G401 (cell line): ENCODE measurements around the gene EIF3A. TPM values are rescaled to one million over a fixed set of nuclear protein-coding genes. Genes with fewer than 3 reads are reported as not detected.

Experiments
- DNase-seq: peaks from one replicate; pipeline ENCODE4 v3.0.0-alpha.2; 2015; ENCODE audit warnings: low spot score
- in situ Hi-C: cut with HindIII; loops from 2 replicates; pipeline ENCODE4 v1.10.0; 2016; ENCODE audit warnings: low sequenced_read_pairs, mixed read lengths
- total RNA-seq: library from RNA; depleted of rRNA; stranded (reverse); fragments of >200 nt; shearing (Covaris generic); gene quantifications from 2 replicates; pipeline ENCODE4 v1.2.3, GENCODE V29; 2014

EIF3A gene
- total RNA-seq, 1 experiment from 2014 or later: 60.2 TPM

DNA sequence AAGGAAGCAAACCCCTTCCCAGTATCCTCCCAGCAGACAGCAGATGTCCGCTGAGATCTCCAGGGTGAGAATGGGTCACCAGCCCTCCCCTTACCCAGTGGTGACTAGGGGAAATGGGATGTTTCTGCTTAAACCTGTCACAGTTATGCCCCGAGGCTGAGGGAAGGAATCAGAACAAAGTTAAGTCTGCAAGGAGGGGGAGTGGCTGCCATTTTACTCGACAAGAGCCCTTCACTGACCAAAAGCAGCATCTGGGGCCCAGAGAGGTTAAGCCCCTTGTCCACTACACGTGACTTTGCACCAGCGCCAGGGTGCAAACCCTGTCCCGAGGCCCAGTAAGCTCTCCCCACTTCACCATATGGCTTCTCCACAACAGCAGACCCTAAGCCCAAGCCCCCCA, 55.7 kb downstream of the EIF3A start:
- in situ Hi-C loops: no loop called here
- DNase-seq: no peak

DNA sequence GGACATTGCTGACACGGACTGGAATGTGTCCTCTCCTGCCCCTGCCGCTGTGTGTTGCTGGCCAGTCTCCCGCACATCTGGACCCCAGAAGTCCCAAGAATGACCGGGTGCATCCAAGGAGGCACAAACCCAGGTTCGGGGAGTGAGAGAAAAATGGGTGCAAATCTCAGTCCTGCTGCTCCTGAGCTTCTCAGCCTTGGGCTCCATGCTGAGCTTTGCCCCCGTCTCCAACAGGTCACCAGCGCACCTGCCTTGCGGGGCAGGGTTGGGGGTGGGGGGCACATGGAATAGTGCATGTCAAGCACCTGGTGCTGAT, 57.1 kb downstream of the EIF3A start:
- no peak for DNase-seq
- in situ Hi-C loops: no loop called here

DNA sequence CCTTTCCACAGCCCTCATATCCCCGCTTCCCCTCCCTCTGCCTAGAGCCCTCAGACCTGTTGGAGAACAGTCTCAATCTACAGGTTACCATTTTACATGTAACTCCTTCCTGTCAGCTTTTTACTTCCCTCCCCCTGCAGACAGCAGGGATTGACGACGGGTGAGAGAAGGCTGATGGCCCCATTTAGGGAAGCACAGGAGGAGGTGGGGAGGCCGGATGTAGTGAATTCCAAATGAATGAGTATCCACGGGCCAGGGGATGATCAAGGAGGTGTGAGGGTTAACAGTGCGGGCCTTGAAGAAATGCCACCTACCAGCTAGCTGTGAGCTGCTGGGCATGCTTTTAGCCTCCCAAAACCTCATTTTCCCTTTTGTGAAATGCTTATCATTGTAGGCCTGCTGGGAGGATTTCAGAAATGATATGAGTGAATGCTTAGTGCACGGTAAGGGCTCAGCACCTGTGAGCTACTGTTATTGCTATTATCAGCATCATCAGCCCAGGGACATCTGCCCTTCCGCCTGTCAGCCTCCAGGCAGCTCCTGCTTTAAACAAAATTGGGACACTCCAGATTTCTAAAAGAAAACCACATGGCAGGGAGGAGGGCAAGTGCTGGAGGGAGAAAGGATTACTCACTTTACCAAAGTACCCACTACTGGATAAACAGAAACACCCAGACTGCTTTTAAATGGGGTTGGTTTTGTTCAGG, 57.6 kb downstream of the EIF3A start:
- in situ Hi-C loops: no loop called here
- DNase-seq: no peak

DNA sequence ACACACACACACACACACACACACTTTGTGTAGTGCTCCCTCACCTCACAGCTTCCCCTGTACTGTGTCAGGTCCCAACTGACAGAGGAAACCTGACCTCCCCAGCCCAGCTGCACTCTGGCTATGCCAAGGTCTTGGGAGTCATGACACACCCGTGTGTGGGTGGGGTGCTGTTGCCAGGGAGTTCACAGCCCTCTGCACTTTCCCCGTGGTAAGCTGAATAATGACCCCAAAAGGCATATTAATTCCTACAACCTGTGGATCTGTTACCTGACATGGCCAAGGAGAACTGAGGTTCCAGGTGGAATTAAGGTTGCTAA, 60.0 kb downstream of the EIF3A start:
- in situ Hi-C loops: no loop called here

DNA sequence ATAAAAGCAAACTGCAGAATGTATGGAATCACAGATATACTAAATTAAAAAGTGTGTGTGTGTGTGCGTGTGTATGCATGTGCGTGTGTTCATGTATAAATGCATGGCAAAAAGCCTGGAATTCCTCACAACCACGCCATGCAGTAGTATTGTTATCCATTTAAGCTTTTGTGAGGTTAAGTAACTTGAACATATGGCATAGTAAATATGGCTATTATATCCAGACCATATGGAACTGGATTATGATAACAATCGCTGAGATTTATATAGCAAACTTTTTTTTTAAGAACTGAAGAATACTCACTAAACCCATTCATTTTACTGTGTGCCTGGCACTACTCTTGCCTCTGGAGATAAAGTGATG, 73.4 kb downstream of the EIF3A start:
- no peak for DNase-seq

More for the DNA sequence above, 60.0 kb downstream of the EIF3A start:
- no peak for DNase-seq

DNA sequence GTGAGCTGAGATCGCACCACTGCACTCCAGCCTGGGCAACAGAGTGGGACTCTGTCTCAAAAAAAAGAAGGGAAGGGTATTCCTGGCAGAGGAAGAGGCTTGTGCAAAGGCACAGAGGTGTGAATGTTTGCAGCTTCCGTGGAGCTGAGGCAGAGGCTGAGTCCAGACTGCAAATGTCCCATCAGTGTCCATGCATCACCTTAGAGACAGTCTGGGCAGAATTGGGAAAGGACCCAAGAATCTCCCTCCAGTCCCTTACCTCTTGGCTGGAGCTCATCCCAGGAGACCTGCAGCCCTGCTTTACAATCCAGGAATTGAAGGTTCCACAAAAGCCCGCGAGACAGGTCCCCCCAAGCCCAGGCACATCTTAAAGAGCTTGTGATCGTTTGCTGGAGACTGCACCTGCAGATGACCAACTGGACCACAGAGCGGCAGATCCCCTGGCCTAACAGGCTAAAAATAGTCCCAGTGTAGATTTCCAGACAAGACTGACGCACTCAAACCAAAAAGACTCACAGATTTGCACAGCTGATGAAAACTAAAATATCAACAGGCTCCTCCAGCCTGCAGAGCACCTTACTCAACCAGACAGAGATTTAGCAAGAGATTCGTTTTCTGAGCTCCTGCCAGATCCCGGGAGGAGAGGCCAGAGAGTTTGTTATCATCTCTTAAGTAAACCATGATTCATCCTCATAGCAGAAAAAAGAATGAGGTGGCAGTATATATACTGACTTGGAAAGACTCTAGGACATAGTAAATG, 74.0 kb downstream of the EIF3A start:
- in situ Hi-C loops: no loop called here
- DNase-seq: peak; percentile 40

More for the DNA sequence above, 73.4 kb downstream of the EIF3A start:
- in situ Hi-C loops: no loop called here

DNA sequence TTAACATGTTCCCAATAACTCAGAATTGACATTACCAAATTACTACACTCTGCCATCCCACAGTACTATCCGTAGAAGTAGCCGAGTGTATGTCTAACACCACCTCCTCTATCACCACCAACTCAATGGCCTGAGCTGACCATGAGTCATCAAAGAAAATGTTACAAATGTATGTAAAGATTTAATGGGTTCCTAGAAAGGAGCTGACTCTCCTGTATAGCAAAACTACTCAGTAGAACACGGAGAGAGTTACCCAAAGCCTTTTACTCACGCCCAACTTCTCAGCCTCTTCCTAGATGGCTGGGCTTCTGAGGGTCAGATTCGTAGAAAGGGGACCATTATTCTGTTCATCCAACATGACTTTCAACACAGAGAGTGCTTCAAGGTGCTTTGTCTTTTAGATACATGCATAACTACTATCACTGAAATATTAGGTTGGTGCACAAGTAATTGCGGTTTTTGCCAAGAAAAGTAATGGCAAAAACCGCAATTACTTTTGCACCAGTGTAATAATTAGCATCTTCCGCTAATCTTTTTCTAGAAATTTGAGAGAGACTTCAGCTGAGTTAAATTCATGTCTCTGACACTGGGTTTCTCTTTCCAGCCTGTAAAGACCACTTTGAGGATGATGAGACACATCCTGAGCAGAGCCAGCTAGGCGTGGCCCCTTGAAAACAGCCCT, 75.1 kb downstream of the EIF3A start:
- DNase-seq: no peak
- in situ Hi-C loops: no loop called here

DNA sequence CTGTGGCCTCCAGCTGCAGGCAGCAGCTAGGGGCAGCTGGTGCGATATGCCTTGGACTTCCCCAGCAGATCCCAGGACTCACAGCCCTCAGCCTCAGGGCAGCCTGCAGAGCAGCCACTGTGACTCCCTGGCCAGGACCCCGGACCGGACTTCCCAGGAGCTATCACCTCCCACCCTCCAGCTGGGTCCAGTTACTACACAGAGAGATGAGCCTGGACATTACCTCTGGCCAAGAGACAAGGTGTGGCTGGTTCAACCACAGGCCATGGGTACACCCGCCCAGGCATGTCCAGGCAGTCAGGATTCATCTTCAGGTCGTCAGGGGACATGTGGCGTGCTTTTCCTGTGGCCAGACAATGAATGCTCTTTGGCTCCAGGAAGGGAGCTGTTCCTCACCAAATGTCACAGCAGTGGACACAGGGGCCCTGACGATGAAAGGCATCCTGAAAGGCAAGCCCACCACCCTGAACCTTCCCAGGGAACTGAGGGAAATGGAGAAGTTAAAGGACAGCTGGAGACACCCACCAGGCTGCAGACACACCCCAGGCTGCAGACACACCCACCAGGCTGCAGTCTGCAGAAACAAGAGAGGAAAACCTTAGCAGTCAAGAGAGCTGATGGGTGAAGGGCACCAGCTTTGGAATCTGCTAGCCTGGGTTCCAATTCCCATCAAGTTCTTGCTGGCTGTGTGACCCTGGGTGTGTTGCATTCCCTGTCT, 76.9 kb downstream of the EIF3A start:
- in situ Hi-C loops: no loop called here
- no peak for DNase-seq

DNA sequence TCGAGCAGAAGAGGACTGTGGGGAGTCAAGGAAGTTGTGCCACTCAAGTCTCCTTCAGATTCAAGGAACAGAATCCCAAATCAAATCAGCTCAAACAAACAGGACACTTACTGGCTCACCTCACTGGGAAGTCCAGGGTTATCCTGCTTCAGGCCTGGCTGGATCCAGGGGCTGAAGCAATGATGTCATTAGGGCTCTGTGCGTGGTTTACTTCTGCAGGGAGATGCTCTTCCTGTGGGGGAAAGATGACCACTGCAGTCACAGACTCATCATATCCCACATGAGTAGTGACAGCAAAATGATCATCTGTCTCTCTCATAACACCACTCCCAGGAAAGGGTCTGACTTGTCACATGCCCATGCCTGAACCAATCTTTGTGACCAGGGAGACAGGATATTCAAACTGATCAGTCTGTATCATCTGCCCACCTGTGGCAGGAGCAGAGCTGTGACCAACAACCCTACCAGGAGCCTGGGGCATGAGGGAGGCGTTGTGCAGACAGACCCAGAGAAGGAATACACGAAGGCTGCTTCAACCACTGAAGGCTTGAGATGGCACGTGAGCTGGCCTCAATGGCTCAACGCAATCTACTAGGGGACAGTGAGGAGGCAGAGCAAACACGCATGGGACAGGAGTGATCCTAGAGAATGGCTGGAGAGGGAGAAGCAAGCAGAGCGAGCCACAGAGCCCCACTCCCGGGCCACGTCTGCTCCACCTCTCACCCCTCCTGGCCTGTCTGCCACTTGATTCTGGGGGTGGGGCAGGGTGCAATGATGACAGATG, 78.7 kb downstream of the EIF3A start:
- in situ Hi-C loops: no loop called here
- no peak for DNase-seq

DNA sequence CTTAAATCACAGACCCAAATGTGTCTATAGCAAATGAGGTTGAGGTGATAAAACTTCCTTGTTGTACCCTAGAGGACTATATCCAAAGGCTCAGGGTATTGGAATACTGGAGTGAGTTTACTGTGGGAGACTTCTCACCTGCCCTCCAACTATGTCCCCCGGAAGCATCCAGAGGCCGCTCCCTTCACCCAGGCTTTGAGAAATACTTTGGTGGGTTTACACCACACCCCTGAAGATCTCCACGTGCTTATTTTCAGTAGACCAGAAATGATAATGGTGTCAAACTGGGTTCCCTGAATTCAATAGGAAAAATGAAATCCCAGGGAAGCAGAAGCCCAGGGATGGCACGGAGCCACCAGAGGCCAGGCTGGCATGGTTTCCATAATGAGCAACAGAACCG, 82.4 kb downstream of the EIF3A start:
- DNase-seq: no peak
- in situ Hi-C loops: no loop called here

DNA sequence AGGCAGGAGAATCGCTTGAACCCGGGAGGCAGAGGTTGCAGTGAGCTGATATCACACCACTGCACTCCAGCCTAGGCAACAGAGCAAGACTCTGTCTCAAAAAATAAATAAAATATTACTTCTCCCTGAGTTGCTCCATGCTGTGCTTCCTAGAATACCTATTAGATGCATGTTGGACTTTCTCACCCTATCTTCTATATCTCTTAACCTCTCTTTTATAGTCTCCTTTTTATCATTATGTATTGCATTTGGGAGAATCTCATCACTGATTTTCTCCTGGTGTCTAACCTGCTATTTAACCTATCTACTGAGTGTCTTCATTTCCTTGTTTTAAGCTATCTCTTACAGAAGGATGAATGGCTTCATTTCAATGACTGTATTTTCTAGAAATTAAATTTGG, 83.2 kb downstream of the EIF3A start:
- no peak for DNase-seq
- in situ Hi-C loops: no loop called here

DNA sequence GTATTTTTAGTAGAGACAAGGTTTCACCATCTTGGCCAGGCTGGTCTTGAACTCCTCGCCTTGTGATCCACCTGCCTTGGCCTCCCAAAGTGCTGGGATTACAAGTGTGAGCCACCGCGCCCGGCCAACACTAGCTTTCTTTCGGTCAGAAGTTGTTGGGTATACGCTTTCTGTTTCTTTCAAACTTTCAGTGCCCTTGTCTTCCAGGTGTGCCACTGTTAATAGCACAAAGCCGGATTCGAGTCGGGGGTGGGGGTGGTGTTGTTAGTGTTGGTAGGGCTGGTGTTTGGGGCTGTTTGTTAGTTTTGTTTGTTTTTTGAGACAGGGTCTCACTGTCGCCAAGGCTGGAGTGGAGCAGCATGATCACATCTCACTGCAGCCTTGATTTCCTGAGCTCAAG, 84.9 kb downstream of the EIF3A start:
- in situ Hi-C loops: no loop called here
- no peak for DNase-seq

DNA sequence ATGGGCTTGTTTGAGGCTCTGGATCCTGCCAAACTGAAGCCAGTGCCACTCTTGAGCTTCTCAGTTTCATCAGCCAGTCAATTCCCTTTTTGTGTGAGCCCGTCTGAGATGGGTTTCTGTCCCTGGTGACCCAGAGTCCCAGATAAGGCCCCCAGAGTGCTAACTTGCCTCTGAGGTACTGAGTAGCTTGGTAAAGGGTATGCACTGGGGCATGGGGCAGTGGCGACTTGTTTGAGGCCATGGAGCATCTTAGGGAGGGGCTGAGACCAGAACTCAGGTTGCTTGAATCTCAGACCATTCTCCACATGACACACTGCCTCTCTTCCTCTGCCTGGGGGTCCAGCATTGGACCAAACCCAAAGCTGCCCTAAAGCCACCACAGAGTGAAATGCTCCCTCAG, 86.3 kb downstream of the EIF3A start:
- in situ Hi-C loops: no loop called here
- DNase-seq: no peak

DNA sequence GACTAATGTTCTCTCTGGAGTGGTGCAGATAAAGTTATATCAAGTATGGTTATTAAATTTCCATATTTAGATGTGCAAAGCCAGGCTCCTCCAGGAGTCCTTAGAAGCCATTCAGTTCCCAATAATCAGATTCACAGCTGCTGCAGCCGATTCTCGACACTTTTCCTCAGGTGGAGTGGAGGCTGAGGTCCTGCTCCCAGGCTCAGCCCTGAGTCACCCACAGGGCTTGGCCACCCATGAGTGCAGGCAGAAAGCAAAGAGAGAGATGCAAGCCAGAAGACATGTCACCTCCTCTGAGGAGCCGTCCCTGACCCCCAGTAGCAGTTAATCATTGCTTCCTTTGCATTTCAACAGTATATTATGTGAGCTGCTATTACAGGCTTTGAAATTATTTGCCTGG, 87.4 kb downstream of the EIF3A start:
- in situ Hi-C loops: no loop called here
- no peak for DNase-seq

DNA sequence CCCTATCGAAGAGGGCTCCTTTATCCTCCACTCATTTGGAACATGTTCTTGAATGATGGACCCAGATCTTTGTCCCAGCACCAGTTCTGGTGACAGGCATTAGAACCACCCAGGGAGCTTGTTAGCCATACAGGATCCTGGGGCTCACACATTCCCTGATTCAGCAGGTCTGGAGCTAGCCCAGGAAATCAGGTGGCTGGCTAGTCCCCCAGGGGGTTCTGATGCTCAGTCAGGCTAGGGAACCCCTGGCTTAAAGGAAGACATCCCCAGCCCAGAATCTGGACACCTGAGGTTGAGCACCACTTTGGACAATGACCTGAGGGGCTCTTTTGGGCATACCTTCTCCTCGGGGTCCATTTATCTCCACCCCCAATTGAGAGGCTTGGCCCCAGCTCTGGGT, 88.1 kb downstream of the EIF3A start:
- no peak for DNase-seq
- in situ Hi-C loops: no loop called here

DNA sequence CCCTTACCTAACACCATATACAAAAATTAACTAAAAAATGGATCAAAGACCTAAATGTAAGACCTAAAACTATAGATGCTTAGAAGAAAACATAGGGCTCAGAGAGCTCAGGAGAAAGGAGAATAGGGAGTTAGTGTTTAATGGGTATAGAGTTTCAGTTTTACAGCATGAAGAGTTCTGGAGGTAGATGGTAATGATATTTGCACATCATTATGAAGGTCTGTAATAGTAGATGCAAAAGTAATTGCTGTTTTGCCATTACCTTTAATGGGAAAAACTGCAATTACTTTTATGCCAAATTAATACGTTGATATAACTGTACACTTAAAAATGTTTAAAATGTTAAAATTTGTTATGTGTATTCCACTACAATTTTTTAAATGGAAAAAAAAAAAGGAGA, 90.3 kb downstream of the EIF3A start:
- in situ Hi-C loops: no loop called here

DNA sequence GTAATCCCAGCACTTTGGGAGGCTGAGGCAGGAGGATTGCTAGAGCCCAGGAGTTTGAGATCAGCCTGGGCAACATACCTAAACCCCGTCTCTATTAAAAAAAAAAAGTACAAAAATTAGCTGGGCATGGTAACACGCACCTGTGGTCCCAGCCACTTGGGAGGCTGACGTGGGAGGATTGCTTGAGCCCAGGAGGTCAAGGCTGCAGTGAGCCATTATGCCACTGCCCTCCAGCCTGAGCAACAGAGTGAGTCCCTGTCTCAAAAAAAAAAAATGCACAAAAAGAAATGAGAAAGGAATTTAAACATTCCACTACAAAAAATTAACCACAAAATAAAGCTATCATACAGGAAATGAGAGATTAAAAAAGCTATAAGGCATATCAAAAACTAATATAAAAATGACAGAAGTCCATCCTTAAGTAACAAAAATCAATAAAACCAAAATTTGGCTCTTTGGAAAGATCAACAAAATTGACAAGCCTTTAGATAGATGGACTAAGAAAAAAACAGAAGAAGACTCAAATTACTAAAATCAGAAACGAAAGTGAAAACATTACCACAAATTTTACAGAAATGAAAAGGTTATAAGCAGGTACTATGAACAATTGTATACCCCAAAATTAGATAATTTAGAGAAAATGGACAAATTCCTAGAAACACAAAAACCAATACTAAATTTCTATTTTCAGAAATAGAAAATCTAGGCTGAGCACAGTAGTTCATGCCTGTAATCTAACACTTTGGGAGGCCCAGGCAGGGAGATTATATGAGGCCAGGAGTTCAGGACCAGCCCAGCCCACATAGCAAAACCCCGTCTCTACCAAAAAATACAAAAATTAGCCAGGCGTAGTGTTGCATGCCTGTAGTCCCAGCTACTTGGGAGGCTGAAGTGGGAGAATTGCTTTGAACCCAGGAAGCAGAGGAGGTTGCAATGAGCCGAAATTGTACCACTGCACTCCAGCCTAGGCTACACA, 93.5 kb downstream of the EIF3A start:
- DNase-seq: no peak
- in situ Hi-C loops: no loop called here

More for the DNA sequence above, 90.3 kb downstream of the EIF3A start:
- DNase-seq: no peak

DNA sequence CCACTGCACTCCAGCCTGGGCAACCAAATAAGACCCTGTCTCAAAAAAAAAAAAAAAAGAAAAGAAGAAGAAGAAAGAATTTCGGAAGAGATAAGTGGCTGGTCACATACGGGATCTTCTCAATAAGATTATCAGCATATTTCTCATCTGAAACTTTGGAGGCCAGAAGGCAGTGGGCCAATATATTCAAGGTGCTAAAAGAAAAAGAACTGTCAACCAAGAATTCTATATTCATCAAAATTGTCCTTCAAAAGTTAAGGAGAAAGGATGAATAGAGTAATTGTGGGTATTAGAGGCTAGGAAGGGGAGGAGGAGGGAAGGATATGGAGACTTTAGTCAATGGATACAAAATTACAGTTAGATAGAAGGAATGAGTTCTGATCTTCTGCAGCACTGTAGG, 95.0 kb downstream of the EIF3A start:
- DNase-seq: no peak
- in situ Hi-C loops: no loop called here
